T47D (cell line): ENCODE results near the gene TBRG1.

Experiments used
- DNase-seq, 2 experiments: peaks; one replicate each; pipeline versions ENCODE4 v3.0.0 to v3.0.0-alpha.2; 2011 to 2012; ENCODE audit warnings: low read depth in 1 of 2, low spot score in 1 of 2
- JUND ChIP-seq: IDR thresholded peaks from 2 replicates; pipeline ENCODE4 v1.6.1; 2012; ENCODE audit warnings: low read depth
- in situ Hi-C: cut with HindIII; loops from 2 replicates; pipeline ENCODE4 v1.10.0; 2016; ENCODE audit warnings: low sequenced_read_pairs, low pct_unique_long_range_greater_than_20kb

TBRG1 gene, protein sequence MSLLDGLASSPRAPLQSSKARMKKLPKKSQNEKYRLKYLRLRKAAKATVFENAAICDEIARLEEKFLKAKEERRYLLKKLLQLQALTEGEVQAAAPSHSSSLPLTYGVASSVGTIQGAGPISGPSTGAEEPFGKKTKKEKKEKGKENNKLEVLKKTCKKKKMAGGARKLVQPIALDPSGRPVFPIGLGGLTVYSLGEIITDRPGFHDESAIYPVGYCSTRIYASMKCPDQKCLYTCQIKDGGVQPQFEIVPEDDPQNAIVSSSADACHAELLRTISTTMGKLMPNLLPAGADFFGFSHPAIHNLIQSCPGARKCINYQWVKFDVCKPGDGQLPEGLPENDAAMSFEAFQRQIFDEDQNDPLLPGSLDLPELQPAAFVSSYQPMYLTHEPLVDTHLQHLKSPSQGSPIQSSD

GRCh38 chr11:124622531-124623451 lies at the start of gene TBRG1:
TBRG1 (plus strand) TSS chr11:124622864; CDS start chr11:124623084, 220 bp downstream.
- in situ Hi-C loops = no loop called here
- DNase-seq = peak; percentile 96 to 97
- TF ChIP-seq JUND = no peak

- in situ Hi-C loops = no loop called here
- TF ChIP-seq JUND = no peak
- DNase-seq = no peak
Measured at GRCh38 chr11:124577716-124578427, 44.8 kb upstream of the TBRG1 start.

GRCh38 chr11:124578761-124579160 lies 43.9 kb upstream of the TBRG1 start:
- in situ Hi-C loops = no loop called here
- no peak for DNase-seq
- TF ChIP-seq JUND = no peak

DNA sequence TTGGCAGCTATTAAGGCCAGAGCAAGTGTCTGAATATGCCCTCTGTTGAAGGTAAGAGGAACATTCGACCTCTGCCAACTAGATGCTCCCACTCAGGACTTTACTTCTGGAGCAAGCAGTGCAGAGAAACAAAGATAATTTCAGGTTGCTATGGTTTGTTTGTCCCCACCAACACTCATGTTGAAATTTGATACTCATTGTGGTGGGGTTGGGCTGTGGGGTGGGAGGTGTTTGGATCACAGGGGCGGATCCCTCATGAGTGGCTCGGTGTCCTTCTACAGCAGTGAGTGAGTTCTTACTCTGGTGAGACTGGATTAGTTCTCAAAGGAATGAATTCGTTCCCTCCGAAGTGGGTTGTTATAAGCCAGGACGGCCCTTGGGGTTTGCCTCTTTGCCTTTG lies 40.8 kb upstream of the TBRG1 start:
- in situ Hi-C loops = no loop called here
- DNase-seq = no peak
- TF ChIP-seq JUND = no peak

DNA sequence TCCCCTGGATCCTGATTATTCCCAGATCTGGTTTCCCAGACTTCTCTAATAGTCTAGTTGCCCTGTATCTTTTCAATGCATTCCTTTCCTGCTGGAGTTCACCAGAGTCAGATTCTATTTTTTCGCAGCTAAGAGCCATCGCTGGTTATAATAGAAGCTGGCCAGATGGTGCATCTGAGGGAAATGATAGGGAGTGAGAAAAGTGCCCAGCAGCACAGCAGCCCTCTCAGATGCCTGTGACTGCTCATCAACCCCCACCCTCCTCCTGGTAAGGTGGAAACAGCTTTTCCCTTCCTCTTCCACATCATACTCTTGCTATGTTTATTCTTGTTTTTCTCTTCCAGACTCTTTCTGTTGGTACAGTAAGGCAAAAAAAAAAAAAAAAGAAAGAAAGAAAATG lies 40.1 kb upstream of the TBRG1 start:
- no peak for DNase-seq
- no peak for TF ChIP-seq JUND
- in situ Hi-C loops = no loop called here

GRCh38 chr11:124583781-124584180 lies 38.9 kb upstream of the TBRG1 start:
- no peak for DNase-seq
- in situ Hi-C loops = no loop called here
- TF ChIP-seq JUND = no peak

- in situ Hi-C loops = no loop called here
- DNase-seq = peak in 1 of 2 experiments; percentile 51
- no peak for TF ChIP-seq JUND
Measured at GRCh38 chr11:124584681-124585372, 37.8 kb upstream of the TBRG1 start.

GRCh38 chr11:124586238-124586860 lies 36.3 kb upstream of the TBRG1 start:
- TF ChIP-seq JUND = no peak
- in situ Hi-C loops = no loop called here
- peak in 1 of 2 experiments; percentile 87 for DNase-seq

- in situ Hi-C loops = no loop called here
Measured at GRCh38 chr11:124591430-124591829, 31.2 kb upstream of the TBRG1 start.

DNA sequence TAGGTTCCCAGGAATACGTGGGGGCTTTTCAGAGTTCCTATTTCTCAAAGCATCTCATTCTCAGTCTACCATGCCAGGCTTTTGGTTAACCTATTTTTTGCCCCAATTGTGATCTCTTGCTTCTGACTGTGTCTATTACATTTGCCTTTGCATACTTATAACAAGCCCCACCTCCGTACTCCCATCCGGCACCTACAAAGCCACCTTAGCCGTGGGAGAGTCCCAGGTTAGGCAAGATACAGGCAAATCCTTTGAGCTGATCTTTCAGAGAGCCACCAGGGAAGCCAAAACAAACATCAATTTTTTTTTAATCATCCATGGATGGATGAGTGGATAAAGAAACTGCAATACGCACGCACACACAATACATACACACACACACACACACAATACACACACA lies 30.0 kb upstream of the TBRG1 start:
- in situ Hi-C loops = no loop called here
- no peak for DNase-seq
- no peak for TF ChIP-seq JUND

More at GRCh38 chr11:124591430-124591829, 31.2 kb upstream of the TBRG1 start:
- TF ChIP-seq JUND = no peak
- no peak for DNase-seq

DNA sequence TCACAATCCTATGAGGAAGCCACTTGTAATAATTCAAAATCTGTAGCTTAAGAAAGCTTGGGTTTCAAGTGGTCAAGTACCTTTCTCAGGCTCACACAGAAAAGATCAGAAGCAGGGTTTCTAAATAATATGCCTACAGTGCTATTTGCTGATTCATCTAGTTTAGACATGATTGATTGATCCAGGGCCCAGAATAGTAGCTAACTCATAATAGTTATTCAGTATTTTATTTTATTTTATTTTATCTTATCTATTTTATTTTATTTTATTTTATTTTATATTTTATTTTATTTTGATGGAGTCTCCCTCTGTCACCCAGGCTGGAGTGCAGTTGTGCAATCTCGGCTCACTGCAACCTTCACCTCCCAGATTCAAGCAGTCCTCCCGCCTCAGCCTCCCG lies 27.4 kb upstream of the TBRG1 start:
- no peak for TF ChIP-seq JUND
- no peak for DNase-seq
- in situ Hi-C loops = no loop called here
